Colonic mucosa (tissue), 4 donors: ENCODE measurements around the gene SESN1. TPM values are rescaled to one million over a fixed set of nuclear protein-coding genes. Genes with fewer than 3 reads are reported as not detected.

Experiments
- DNase-seq: peaks from one replicate; pipeline ENCODE4 v3.0.0-alpha.2; 2020
- H3K27ac ChIP-seq: fragments of 200-600 bp; one replicate; pipeline ENCODE4 v1.8.0; 2021
- H3K27me3 ChIP-seq: fragments of 200-600 bp; one replicate; pipeline ENCODE4 v1.8.0; 2021
- H3K36me3 ChIP-seq: fragments of 200-600 bp; one replicate; pipeline ENCODE4 v1.8.0; 2021
- H3K4me1 ChIP-seq: fragments of 200-600 bp; one replicate; pipeline ENCODE4 v1.8.0; 2021; ENCODE audit warnings: mild to moderate bottlenecking
- H3K4me3 ChIP-seq: fragments of 200-600 bp; one replicate; pipeline ENCODE4 v1.8.0; 2021
- H3K9ac ChIP-seq, 2 donors: one replicate each; pipeline ENCODE4 v1.7.0; 2013; ENCODE audit warnings: control low read depth in 2 of 2, low read depth in 2 of 2, low read length in 2 of 2
- H3K9me3 ChIP-seq: fragments of 200-600 bp; one replicate; pipeline ENCODE4 v1.8.0; 2021
- CTCF ChIP-seq: fragments of 200-600 bp; IDR thresholded peaks from one replicate; pipeline ENCODE4 v1.8.0; 2022; ENCODE audit warnings: antibody characterized with exemption, mild to moderate bottlenecking
- intact Hi-C: fragments of 100-400 bp; cut with DNase I; formaldehyde crosslinking; loops from one replicate; pipeline ENCODE4 v1.14.1; 2022
- total RNA-seq, 2 donors: library from RNA; stranded (reverse); fragmentation: NEBNext Ultra II Directional in 1 of 2; extraction: Animal tissue kit (Norgen Biotek cat#: 25700) in 1 of 2; gene quantifications; one replicate each; pipeline ENCODE4 v1.2.1, GENCODE V29; 2021
- donor health status: healthy.
- donor health status: DM: no; HTN: no; CAD: no.
- donor health status: DM: no; HTN: no; CAD: no.

Gene SESN1
- total RNA-seq, 2 donors from 2014 or later: 16.9 to 20.7 TPM

- Histone ChIP-seq H3K9ac (no peak overlapping the region), H3K4me3 (no peak overlapping the region), H3K4me1 (no peaks in the 10 kb centered on the region), H3K36me3 (no peaks in the 10 kb centered on the region), H3K27me3 (no peaks in the 10 kb centered on the region), H3K27ac (no peak overlapping the region), H3K9me3 (no peaks in the 10 kb centered on the region)
- DNase-seq: no peak
- intact Hi-C loops: no loop called here
- no peak for TF ChIP-seq CTCF
Observed at GRCh38 chr6:108957221-108957620, 137.4 kb downstream of the SESN1 start.

GRCh38 chr6:108955329-108955949, 139.2 kb downstream of the SESN1 start:
- intact Hi-C loops: no loop called here
- no peaks in the 10 kb centered on the region for H3K4me1 ChIP-seq

GRCh38 chr6:108953681-108954080, 141.0 kb downstream of the SESN1 start:
- intact Hi-C loops: no loop called here
- no peak for TF ChIP-seq CTCF
- no peak for DNase-seq

More at GRCh38 chr6:108955329-108955949, 139.2 kb downstream of the SESN1 start:
- Histone ChIP-seq H3K27ac (no peak overlapping the region), H3K9ac (no peak overlapping the region), H3K9me3 (no peaks in the 10 kb centered on the region), H3K36me3 (no peaks in the 10 kb centered on the region), H3K4me3 (no peak overlapping the region), H3K27me3 (no peaks in the 10 kb centered on the region)
- no peak for DNase-seq
- no peak for TF ChIP-seq CTCF

GRCh38 chr6:108952776-108953486, 141.7 kb downstream of the SESN1 start:
- Histone ChIP-seq H3K4me1 (no peaks in the 10 kb centered on the region), H3K36me3 (no peaks in the 10 kb centered on the region), H3K27me3 (no peaks in the 10 kb centered on the region), H3K9ac (no peak overlapping the region), H3K4me3 (no peak overlapping the region), H3K27ac (no peak overlapping the region), H3K9me3 (no peaks in the 10 kb centered on the region)
- DNase-seq: no peak
- no peak for TF ChIP-seq CTCF
- intact Hi-C loops: no loop called here

More at GRCh38 chr6:108953681-108954080, 141.0 kb downstream of the SESN1 start:
- Histone ChIP-seq H3K27ac (no peak overlapping the region), H3K36me3 (no peaks in the 10 kb centered on the region), H3K9ac (no peak overlapping the region), H3K27me3 (no peaks in the 10 kb centered on the region), H3K9me3 (no peaks in the 10 kb centered on the region), H3K4me3 (no peak overlapping the region), H3K4me1 (no peaks in the 10 kb centered on the region)

GRCh38 chr6:108951351-108951953, 143.2 kb downstream of the SESN1 start:
- intact Hi-C loops: no loop called here
- H3K36me3 ChIP-seq: no peaks in the 10 kb centered on the region
- TF ChIP-seq CTCF: no peak
- no peak overlapping the region for H3K9ac ChIP-seq
- H3K27me3 ChIP-seq: no peaks in the 10 kb centered on the region
- H3K9me3 ChIP-seq: no peaks in the 10 kb centered on the region
- no peaks in the 10 kb centered on the region for H3K4me1 ChIP-seq
- peak; percentile 57 for DNase-seq
- H3K27ac ChIP-seq: peak overlapping the region; percentile 15
- no peak overlapping the region for H3K4me3 ChIP-seq
